GOT3 (cell line): ENCODE data around the gene PCGF3.
"Not testable (repeated sequence)": the region's sequence is repeated elsewhere in the genome, so short reads cannot be mapped to it uniquely, and the experiment has no call there.

Source experiments
- DNase-seq: peaks from one replicate; lab custom pipeline; 2025; ENCODE audit warnings: mixed read lengths; lab: John Stamatoyannopoulos, UW

The PCGF3 gene

GRCh38 chr4:704198-704891, 1.3 kb upstream of the PCGF3 start:
- no peak for DNase-seq

- DNase-seq, result no peak
Measured at GRCh38 chr4:704971-705277, 708 bp upstream of the PCGF3 start.

DNA sequence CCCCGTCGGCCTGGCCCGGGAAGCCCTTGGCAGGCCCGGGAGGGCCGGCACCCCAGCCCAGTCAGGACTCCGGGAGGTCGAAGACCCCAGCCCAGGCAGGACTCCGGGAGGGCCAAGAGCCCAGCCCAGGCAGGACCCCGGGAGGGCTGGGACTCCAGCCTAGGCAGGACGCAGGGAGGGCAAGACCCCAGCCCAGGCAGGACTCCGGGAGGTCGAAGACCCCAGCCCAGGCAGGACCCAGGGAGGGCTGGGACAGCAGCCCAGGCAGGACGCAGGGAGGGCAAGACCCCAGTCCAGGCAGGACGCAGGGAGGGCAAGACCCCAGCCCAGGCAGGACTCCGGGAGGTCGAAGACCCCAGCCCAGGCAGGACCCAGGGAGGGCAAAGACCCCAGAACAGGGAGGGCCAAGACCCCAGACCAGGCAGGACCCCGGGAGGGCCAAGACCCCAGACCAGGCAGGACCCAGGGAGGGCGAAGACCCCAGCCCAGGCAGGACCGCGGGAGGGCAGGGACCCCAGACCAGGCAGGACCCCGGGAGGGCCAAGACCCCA, 526 bp downstream of the PCGF3 start:
- not testable (repeated sequence) for DNase-seq

GRCh38 chr4:706834-707598, 1.4 kb downstream of the PCGF3 start:
- no peak for DNase-seq

- DNase-seq, result no peak
Measured at GRCh38 chr4:707929-708630, 2.4 kb downstream of the PCGF3 start.

DNA sequence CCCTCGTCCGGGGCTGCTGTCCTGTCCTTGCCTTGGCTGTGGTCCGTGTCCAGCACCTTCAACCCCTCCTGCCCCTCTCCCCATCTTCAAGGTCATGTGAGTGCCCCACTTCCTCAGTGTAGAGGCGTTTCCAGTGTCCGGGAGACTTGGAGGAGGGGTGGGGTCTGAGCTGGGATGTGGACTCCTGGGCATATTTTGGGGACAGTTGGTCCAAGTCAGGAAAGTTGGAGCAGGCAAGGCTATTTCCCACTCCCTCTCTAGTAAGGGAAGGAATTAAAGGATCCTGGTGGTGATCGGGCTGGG, 3.0 kb downstream of the PCGF3 start:
- DNase-seq, result no peak

- DNase-seq, result no peak
Measured at GRCh38 chr4:709348-709747, 3.7 kb downstream of the PCGF3 start.

- DNase-seq, result no peak
Measured at GRCh38 chr4:710116-710515, 4.5 kb downstream of the PCGF3 start.

- no peak for DNase-seq
Measured at GRCh38 chr4:710916-711315, 5.3 kb downstream of the PCGF3 start.

DNA sequence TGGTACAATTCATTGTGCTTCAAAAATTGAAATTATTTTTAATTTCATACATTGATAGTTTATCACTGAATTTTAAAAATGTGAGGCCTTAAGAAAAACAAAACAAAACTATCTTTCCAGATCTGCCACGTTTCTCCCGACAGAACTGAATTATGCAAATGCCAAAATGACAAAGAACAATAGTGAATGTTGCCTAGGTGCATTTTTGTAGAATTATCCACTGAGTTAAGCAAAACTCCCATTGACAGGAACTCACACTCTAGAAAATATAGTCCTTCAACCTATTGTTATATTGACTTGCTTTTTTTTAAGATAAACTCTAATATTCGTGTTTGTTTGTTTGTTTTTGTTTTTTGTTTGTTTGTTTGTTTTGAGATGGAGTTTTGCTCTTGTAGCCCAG, 6.5 kb downstream of the PCGF3 start:
- no peak for DNase-seq

DNA sequence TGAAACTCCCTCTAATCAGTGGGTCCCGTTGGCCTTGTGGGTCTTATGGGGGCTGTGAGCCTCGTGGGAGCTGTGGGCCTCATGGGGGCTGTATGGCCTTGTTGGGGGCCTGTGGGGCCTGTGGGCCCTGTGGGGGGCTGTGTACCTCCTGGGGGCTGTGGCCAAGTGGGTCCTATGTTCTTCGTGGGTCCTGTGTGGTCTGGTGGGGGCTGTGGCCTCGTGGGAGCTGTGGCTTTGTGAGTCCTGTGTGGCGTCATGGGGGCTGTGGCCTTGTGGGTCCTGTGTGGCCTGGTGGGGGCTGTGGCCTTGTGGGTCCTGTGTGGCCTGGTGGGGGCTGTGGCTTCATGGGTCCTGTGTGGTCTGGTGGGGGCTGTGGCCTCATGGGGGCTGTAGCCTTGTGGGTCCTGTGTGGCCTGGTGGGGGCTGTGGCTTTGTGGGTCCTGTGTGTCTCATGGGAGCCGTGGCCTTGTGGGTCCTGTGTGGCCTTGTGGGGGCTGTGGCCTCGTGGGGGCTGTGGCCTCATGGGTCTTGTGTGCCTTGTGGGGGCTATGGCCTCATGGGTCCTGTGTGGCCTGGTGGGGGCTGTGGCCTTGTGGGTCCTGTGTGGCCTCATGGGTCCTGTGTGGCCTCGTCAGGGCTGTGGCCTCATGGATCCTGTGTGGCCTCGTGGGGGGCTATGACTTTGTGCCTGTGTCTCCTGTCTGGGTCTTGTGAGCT, 7.4 kb downstream of the PCGF3 start:
- no peak for DNase-seq

GRCh38 chr4:714087-714486, 8.5 kb downstream of the PCGF3 start:
- no peak for DNase-seq

DNA sequence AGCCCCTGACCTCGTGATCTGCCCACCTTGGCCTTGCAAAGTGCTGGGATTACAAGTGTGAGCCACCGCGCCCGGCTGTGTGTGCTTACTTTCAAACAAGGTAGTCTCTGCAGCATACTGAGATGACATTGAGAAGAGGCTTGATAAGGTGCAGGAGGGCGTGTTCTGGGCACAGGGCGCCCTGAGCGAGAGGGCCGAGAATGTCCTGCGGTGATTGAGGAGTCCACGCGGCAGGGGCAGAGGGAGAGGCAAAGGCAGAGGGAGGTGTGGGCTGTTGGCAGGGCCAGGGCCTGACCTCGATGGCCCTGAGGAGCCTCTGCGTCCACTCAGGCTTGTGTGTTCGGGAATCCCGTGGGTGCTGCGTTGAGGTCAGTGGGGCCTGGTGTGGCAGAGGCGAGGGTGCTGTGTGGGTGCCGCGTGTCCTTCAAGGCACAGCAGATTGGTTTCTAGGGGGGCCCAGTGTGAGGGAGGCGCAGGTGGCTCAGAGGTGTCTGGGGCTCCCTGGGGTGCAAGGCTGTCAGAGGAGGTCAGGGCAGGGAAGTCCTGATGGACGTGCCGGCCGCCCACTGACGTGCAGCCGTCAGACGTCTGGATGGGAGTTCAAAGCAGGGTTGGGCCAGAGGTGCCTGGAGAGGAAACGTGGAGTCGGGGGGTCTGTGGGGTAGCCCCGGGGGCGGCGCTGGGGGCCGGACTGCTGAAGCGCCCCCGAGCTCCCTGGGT, 12.1 kb downstream of the PCGF3 start:
- DNase-seq, result no peak

DNA sequence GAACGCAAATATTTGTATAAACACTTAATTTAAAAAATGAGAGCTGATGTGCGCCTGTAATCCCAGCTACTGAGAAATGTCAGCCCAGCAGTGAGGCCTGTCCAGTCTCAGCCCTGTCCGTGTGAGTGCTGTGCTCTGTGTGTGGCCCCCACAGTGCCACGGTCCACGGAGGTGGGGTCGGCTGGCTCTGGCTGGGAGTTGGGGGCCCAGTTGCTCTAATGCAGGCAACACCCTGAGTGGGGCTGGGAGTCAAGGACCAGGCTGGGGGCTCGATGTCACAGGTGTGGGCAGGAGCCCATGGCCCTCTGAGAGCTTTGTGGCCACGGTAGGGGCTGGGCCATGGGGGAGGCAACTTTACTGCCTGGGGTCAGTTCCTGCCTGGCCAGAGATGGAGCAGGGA, 12.8 kb downstream of the PCGF3 start:
- no peak for DNase-seq

DNA sequence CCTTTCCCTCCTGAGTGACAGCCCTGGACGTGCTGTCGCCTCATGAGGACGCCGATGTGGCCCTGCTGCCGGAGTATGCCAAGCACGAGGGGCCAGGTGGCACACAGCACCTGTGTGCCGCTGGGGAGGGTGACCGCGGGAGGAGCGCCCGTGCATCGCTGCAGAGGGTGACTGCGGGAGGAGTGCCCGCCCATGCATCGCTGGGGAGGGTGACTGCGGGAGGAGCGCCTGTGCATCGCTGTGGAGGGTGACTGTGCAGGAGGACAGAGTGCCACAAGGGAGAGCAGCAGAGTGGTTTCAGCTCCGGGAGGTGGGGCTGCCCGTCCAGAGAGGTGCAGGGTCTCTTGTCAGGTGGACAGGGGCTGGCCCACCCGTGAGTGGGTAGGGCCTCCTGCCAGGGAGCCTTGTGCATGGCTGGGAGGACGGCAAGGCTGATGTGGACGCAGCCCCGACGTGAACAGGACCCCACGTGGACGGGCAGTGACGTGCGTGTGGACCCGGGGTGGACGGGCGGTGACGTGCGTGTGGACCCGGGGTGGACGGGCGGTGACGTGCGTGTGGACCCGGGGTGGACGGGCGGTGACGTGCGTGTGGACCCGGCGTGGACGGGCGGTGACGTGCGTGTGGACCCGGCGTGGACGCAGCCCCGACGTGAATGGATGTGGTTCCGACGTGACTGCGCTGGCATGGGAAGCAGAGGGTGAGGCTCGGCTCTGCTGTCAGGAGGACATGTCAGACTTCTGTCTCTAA, 14.7 kb downstream of the PCGF3 start:
- no peak for DNase-seq

DNA sequence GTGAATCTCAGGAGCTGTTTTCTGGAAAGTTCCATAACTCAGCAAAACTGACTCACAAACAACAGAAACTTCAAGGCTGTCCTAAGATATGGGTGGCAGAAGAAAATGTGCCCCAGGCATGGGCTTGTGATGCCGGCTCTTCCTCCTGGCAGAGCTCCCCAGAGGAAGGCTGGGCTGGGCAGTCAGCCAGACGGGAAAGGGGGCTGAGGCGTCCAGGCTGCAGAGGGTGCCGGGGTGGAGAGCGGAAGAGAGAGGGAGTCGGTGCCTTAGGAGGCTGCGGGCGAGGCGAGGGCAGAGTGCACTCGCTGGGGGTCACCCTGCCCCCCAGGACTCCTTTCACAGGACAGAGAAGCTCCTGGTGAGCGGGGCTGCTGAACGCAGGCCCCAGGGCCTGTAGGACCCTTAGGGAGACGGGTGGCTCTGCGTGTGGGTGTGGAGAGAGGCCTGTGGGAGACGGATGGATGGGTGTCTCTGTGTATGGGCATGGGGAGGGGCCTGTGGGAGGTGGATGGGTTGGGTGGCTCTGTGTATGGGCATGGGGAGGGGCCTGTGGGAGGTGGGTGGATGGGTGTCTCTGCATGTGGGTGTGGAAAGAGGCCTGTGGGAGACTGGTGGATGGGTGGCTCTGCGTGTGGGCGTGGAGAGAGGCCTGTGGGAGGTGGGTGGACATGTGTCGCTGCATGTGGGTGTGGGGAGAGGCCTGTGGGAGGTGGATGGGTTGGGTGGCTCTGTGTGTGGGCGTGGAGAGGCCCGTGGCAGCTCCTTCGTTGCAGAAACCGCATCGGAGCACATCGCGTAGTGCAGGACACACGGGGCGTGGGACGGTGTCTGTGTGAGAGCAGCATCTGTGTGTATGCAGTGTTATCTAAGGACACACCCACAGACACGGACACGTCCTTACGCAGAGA, 15.9 kb downstream of the PCGF3 start:
- no peak for DNase-seq

GRCh38 chr4:722169-722725, 16.6 kb downstream of the PCGF3 start:
- DNase-seq, result no peak

- no peak for DNase-seq
Measured at GRCh38 chr4:722851-723360, 17.3 kb downstream of the PCGF3 start.

DNA sequence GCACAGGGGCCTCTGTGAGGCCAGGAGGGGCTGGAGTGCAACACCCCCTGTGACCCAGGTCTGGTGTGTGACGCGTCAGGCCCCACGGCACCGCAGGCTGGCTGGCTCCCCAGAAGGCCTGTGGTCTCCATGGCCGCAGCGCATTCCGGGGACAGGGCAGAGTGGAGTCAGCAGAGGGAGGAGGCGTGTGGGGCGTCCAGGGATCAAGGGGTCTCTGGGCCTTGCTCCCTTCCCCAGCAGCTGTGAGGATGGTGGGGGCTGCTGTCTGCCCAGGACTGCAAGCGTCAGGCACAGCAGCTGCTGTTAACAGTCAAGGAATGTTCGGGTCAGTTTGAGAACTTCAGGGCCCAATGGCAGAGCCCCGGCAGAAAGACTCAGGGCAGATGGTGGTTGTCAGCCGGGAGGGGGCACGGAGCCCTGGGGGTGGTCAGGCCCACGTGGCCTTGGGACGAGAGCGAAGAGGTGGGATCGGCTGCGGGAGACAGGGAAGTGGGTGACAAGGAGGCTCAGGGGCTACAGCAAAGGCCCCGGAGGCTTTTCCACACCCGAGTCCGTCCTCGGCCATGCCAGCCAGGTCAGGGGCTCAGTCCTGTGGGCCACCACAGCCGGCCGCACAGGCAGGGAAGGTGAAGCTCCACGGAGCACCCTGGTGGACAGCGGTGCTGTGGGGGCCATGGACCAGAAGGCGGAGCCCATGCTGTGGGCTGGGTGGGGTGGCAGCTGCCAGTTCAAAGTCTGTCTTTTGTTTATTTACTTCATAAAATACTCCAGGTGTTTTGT, 18.3 kb downstream of the PCGF3 start:
- DNase-seq, result no peak
